Measurements from ENCODE around the gene OGFOD2. TPM values are rescaled to one million over a fixed set of nuclear protein-coding genes. Genes with fewer than 3 reads are reported as not detected.

Gene OGFOD2
- polyA plus RNA-seq, 1 experiment = 10.8 TPM

DNA sequence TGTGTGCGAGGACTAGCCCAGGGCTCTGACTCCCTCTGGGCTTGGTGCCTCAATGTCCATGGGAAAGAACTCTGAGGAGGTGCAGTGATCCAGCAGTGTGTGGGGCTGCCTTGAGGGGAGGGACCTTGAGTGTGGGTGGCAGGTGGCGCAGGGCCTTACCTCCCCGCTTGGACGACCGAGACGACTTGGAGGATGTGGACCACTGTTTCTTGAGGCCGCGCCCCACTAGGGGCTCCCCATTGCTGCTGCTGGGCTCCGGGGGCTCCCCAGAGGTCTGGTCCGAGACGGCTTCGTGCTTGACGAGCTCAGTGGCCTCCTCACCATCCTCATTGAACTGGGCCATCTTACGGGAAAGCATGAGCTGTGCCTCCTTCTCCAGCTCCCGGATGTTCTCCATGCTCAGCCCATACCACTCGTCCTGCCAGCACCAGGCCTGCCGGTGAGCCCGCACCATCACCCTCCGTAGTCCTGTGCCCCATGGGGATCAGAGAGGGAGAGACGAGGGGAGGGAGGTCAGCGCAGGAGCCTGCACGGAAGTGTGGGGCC, 30.1 kb downstream of the OGFOD2 start:
- no peak overlapping the region for H3K4me3 ChIP-seq (ENCODE audit: low read depth, low read length)
- H3K27me3 ChIP-seq (ENCODE audit: control insufficient read depth, insufficient read depth, low read length) = no peaks in the 10 kb centered on the region
- CTCF ChIA-PET = no interaction called here
- H3K36me3 ChIP-seq (ENCODE audit: control insufficient read depth, insufficient read depth, low read length) = no peaks in the 10 kb centered on the region
- POLR2A ChIA-PET = no interaction called here
- TF ChIP-seq, protein P1, sequence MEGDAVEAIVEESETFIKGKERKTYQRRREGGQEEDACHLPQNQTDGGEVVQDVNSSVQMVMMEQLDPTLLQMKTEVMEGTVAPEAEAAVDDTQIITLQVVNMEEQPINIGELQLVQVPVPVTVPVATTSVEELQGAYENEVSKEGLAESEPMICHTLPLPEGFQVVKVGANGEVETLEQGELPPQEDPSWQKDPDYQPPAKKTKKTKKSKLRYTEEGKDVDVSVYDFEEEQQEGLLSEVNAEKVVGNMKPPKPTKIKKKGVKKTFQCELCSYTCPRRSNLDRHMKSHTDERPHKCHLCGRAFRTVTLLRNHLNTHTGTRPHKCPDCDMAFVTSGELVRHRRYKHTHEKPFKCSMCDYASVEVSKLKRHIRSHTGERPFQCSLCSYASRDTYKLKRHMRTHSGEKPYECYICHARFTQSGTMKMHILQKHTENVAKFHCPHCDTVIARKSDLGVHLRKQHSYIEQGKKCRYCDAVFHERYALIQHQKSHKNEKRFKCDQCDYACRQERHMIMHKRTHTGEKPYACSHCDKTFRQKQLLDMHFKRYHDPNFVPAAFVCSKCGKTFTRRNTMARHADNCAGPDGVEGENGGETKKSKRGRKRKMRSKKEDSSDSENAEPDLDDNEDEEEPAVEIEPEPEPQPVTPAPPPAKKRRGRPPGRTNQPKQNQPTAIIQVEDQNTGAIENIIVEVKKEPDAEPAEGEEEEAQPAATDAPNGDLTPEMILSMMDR (IDR thresholded peaks at IDR 0.05; ENCODE audit: insufficient read depth, low read depth, low read length) = no peak
- no peak for DNase-seq (ENCODE audit: low read depth)

DNA sequence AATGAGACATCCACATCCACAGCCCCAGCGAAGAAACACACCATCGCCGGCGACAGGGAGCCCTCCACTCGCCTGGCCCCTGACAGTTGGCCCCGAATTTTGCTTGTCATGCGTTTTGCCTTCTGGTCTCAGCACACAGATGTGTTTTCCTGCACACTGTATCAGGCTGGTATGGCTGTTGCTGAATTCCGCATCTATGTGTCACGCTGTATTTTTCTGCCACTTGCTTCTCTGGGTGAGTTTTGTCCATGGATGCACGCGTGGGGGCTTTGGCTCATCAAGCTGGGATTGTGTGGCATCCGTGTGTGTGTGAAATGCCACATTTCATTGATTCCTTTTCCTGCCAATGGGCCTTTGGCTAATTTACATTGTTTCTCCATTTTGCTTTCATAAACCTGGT, 31.9 kb downstream of the OGFOD2 start:
- H3K4me3 ChIP-seq (ENCODE audit: low read depth, low read length) = no peak overlapping the region
- no peaks in the 10 kb centered on the region for H3K36me3 ChIP-seq (ENCODE audit: control insufficient read depth, insufficient read depth, low read length)
- TF ChIP-seq, protein P1 (IDR thresholded peaks at IDR 0.05; ENCODE audit: insufficient read depth, low read depth, low read length) = no peak
- ChIA-PET CTCF (interaction anchor here (0.6 to 1.3 kb wide), 2 partner anchors 13 to 389 kb away, joined by 3 to 6 read pairs; no protein-coding TSS in a partner anchor), POLR2A (no interaction called here)
- H3K27me3 ChIP-seq (ENCODE audit: control insufficient read depth, insufficient read depth, low read length) = no peaks in the 10 kb centered on the region
- DNase-seq (ENCODE audit: low read depth) = no peak

GRCh38 chr12:123010110-123010509, 35.1 kb downstream of the OGFOD2 start:
- Histone ChIP-seq H3K27me3 (ENCODE audit: control insufficient read depth, insufficient read depth, low read length) (no peaks in the 10 kb centered on the region; the same call in 1 of the 2 replicates), H3K4me3 (ENCODE audit: low read depth, low read length) (no peak overlapping the region), H3K36me3 (ENCODE audit: control insufficient read depth, insufficient read depth, low read length) (no peaks in the 10 kb centered on the region)
- CTCF ChIA-PET = interaction anchor here (1.5 kb wide), 1 partner anchor 10 kb away, joined by 3 read pairs; no protein-coding TSS in a partner anchor
- POLR2A ChIA-PET = no interaction called here
- TF ChIP-seq, protein P1 (IDR thresholded peaks at IDR 0.05; ENCODE audit: insufficient read depth, low read depth, low read length) = no peak
- DNase-seq (ENCODE audit: low read depth) = no peak

- Histone ChIP-seq H3K4me3 (ENCODE audit: low read depth, low read length) (no peak overlapping the region), H3K36me3 (ENCODE audit: control insufficient read depth, insufficient read depth, low read length) (no peaks in the 10 kb centered on the region), H3K27me3 (ENCODE audit: control insufficient read depth, insufficient read depth, low read length) (no peaks in the 10 kb centered on the region; the same call in 1 of the 2 replicates)
- POLR2A ChIA-PET = no interaction called here
- TF ChIP-seq, protein P1 (IDR thresholded peaks at IDR 0.05; ENCODE audit: insufficient read depth, low read depth, low read length) = no peak
- CTCF ChIA-PET = no interaction called here
- DNase-seq (ENCODE audit: low read depth) = no peak
Observed at GRCh38 chr12:123010681-123011080, 35.6 kb downstream of the OGFOD2 start.

GRCh38 chr12:123011701-123012100, 36.7 kb downstream of the OGFOD2 start:
- CTCF ChIA-PET = interaction anchor here (0.7 kb wide), 1 partner anchor 200 kb away, joined by 4 read pairs; no protein-coding TSS in a partner anchor
- no peak for DNase-seq (ENCODE audit: low read depth)
- Histone ChIP-seq H3K27me3 (ENCODE audit: control insufficient read depth, insufficient read depth, low read length) (no peaks in the 10 kb centered on the region; the same call in 1 of the 2 replicates), H3K36me3 (ENCODE audit: control insufficient read depth, insufficient read depth, low read length) (no peaks in the 10 kb centered on the region), H3K4me3 (ENCODE audit: low read depth, low read length) (no peak overlapping the region)
- TF ChIP-seq, protein P1 (IDR thresholded peaks at IDR 0.05; ENCODE audit: insufficient read depth, low read depth, low read length) = no peak
- POLR2A ChIA-PET = no interaction called here
